ENCODE measurements around the gene ASPSCR1.

DNA sequence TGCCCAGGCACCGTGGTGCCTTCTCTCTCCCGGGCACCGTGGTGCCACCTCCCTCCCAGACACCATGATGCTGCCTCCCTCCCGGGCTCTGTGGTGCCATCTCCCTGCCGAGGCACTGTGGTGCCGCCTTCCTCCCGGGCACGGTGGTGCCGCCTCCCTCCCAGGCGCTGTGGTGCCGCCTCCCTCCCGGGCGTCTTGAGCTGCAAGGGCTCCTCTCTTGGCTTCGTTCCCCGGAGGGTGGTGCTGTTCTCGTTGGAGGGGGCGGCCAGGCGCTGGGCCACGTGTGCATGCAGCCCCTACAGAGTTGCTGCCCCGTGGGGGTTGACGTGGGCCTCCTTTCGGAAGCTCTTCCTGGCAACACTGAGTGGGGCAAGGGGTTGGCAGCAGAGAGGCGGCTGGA lies 37.0 kb downstream of the ASPSCR1 start:
- TF ChIP-seq, protein P1, sequence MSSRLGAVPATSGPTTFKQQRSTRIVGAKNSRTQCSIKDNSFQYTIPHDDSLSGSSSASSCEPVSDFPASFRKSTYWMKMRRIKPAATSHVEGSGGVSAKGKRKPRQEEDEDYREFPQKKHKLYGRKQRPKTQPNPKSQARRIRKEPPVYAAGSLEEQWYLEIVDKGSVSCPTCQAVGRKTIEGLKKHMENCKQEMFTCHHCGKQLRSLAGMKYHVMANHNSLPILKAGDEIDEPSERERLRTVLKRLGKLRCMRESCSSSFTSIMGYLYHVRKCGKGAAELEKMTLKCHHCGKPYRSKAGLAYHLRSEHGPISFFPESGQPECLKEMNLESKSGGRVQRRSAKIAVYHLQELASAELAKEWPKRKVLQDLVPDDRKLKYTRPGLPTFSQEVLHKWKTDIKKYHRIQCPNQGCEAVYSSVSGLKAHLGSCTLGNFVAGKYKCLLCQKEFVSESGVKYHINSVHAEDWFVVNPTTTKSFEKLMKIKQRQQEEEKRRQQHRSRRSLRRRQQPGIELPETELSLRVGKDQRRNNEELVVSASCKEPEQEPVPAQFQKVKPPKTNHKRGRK (CRISPR knock-in tag; IDR thresholded peaks at IDR 0.05; ENCODE audit: borderline replicate concordance), result no peak
- TF ChIP-seq, protein P2, sequence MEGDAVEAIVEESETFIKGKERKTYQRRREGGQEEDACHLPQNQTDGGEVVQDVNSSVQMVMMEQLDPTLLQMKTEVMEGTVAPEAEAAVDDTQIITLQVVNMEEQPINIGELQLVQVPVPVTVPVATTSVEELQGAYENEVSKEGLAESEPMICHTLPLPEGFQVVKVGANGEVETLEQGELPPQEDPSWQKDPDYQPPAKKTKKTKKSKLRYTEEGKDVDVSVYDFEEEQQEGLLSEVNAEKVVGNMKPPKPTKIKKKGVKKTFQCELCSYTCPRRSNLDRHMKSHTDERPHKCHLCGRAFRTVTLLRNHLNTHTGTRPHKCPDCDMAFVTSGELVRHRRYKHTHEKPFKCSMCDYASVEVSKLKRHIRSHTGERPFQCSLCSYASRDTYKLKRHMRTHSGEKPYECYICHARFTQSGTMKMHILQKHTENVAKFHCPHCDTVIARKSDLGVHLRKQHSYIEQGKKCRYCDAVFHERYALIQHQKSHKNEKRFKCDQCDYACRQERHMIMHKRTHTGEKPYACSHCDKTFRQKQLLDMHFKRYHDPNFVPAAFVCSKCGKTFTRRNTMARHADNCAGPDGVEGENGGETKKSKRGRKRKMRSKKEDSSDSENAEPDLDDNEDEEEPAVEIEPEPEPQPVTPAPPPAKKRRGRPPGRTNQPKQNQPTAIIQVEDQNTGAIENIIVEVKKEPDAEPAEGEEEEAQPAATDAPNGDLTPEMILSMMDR (IDR thresholded peaks at IDR 0.05), result no peak
- no peak for TF ChIP-seq ZNF423 (CRISPR knock-in tag; IDR thresholded peaks at IDR 0.05)
- no peak for TF ChIP-seq ZNF232 (CRISPR knock-in tag; IDR thresholded peaks at IDR 0.05)
- no peak for TF ChIP-seq RORB (CRISPR knock-in tag; IDR thresholded peaks at IDR 0.05)
- TF ChIP-seq IRF1 (CRISPR knock-in tag; IDR thresholded peaks at IDR 0.05), result no peak
- TF ChIP-seq, protein P3, sequence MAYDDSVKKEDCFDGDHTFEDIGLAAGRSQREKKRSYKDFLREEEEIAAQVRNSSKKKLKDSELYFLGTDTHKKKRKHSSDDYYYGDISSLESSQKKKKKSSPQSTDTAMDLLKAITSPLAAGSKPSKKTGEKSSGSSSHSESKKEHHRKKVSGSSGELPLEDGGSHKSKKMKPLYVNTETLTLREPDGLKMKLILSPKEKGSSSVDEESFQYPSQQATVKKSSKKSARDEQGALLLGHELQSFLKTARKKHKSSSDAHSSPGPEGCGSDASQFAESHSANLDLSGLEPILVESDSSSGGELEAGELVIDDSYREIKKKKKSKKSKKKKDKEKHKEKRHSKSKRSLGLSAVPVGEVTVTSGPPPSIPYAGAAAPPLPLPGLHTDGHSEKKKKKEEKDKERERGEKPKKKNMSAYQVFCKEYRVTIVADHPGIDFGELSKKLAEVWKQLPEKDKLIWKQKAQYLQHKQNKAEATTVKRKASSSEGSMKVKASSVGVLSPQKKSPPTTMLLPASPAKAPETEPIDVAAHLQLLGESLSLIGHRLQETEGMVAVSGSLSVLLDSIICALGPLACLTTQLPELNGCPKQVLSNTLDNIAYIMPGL (CRISPR knock-in tag; IDR thresholded peaks at IDR 0.05), result no peak
- no peak for TF ChIP-seq IRF2 (CRISPR knock-in tag; IDR thresholded peaks at IDR 0.05; ENCODE audit: borderline replicate concordance, low read depth)
- TF ChIP-seq, protein P4, sequence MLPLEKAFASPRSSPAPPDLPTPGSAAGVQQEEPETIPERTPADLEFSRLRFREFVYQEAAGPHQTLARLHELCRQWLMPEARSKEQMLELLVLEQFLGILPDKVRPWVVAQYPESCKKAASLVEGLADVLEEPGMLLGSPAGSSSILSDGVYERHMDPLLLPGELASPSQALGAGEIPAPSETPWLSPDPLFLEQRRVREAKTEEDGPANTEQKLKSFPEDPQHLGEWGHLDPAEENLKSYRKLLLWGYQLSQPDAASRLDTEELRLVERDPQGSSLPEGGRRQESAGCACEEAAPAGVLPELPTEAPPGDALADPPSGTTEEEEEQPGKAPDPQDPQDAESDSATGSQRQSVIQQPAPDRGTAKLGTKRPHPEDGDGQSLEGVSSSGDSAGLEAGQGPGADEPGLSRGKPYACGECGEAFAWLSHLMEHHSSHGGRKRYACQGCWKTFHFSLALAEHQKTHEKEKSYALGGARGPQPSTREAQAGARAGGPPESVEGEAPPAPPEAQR (CRISPR knock-in tag; IDR thresholded peaks at IDR 0.05), result no peak
- no peak for TF ChIP-seq SP1 (CRISPR knock-in tag; conservative IDR thresholded peaks at IDR 0.05)
- TF ChIP-seq SMAD3 (CRISPR knock-in tag; IDR thresholded peaks at IDR 0.05; ENCODE audit: borderline replicate concordance), result no peak
- TF ChIP-seq JUN (CRISPR knock-in tag; IDR thresholded peaks at IDR 0.05), result no peak
- TF ChIP-seq FOXK1 (CRISPR knock-in tag; IDR thresholded peaks at IDR 0.05), result no peak
- TF ChIP-seq PRDM15 (CRISPR knock-in tag; IDR thresholded peaks at IDR 0.05), result no peak
